Measurements from ENCODE around the gene CYP4F8.
A peak's percentile ranks its signal among the peaks of the same experiment; 100 is the strongest.

The CYP4F8 gene

GRCh38 chr19:15616627-15617270, 1.7 kb downstream of the CYP4F8 start:
- no peak for DNase-seq

- no peak for DNase-seq
These were observed 3.3 kb downstream of the CYP4F8 start for GRCh38 chr19:15618321-15618720.

DNA sequence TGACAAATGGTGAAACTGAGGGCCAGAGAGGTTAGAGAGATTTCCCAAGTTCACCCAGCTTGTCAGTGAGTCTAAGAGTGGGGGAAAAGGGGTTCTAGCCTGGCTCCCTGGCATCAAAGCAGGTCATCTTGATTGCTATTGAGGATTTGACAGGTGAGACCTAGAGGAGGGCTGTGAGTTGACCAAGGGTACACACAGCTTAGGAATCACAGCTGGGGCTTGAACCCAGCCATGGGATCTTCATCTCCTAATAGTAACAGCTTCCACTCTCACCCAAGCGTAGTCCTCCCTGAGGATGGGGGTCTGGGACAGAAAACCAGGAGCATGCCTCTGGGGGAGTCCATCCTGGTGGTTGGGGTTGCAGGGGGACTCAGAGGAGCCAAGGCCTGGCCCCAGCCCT, 6.8 kb downstream of the CYP4F8 start:
- DNase-seq, result no peak

GRCh38 chr19:15622991-15623390, 8.0 kb downstream of the CYP4F8 start:
- DNase-seq, result no peak

DNA sequence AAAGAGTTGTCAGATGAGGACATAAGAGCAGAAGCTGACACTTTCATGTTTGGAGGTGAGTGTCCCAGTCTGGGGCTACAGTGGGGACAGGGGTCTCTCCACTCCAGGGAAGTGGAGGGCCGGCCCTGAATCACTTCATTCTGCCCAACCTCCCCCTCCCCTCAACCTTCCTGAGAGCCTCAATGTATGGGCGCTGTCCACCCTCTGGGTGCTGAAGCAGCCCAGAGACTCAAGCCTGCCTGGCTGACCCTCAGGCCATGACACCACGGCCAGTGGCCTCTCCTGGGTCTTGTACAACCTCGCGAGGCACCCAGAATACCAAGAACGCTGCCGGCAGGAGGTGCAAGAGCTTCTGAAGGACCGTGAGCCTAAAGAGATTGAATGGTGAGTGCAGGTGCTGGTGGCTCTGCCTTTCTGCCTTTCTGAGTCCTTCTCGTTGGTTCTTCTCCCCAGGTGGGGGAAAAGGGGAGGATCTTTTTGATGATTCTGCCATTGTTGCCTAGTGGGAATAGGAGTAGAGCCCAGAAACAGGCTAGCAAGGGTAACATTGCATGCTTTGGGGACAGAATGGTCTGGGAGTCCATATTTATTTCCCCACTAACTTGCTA, 8.8 kb downstream of the CYP4F8 start:
- no peak for DNase-seq

DNA sequence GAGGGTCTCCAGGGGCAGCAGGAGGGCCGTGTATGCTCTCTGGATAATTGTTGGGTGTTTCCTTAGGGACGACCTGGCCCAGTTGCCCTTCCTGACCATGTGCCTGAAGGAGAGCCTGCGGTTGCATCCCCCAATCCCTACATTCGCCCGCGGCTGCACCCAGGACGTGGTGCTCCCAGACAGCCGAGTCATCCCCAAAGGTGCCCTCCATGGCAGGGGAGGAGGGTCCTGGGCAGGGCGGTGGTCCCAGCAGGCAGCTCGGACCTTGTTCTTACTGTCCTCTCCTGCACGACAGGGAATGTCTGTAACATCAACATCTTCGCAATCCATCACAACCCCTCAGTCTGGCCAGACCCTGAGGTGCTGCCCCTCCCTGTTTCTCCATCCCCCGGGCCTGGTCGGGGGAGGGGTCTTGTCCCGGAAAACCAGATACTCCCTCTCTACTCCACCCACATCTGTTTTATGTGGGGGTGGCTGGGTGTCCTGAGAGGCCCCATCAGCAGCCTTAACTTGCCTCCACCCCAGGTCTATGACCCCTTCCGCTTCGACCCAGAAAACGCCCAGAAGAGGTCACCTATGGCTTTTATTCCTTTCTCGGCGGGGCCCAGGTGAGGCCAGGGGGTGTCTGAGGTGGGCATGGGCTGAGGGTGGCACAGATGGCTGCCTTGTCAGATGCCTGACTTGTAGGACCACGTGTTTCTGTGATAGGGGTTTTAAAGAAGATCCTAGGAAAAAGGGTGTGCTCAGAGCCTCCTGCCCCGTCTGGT, 13.4 kb downstream of the CYP4F8 start:
- DNase-seq, result no peak

DNA sequence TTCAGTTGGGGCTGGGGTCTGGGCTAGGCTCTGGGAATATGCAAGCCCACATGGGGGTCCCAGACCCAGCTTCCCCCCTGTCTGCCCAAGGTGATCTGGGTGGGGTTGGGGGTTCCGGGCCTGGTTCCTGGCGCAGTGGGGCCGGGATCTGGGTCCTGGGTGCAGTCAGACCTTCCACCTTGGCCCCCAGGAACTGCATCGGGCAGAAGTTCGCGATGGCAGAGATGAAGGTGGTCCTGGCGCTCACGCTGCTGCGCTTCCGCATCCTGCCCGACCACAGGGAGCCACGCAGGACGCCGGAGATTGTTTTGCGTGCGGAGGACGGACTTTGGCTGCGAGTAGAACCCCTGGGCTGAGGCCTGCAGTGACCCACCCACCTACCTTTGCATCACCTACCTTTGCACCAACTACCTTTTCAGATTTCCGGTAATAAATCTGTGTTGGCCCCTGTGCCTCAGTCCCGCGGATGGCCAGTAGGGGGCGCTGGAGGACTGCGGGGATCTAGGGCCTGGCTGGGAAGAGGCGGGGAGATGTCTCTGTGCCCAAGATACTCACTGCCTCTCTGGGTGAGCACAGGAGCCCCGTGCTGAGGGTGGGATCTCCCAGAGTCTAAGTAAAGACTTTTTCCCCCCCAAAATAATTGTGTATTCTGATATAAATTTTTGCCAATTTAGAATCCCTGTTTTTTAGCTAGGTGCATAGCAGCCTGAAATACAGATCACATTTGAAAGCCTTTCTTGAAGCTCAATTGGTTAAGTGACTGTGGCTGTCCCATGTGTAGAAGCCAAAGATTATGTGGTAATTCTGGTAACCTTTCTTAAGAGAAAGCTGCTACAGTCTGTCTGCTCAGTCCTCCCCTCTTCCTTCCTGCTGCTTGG, 14.2 kb downstream of the CYP4F8 start:
- DNase-seq, result peak; percentile 92

DNA sequence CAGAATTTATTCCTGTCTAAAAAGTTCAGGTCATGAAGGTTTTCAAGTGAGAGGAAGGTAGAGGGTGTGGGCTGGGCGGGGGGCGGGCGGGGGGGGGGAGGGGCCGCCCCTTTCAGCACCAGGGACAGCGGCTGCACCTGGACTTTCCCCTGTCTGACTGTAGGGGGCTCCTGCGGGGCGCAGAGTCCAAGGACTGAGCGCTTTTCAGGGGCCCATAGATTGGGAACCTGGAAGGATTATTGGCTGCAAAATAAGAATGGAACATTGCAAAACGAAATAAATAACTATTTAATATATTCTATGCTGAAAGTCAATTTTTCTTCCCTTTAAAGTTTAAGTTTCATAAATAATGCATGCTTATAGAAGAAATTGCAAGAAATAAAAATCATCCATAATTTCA, 16.8 kb downstream of the CYP4F8 start:
- peak; percentile 35 for DNase-seq

GRCh38 chr19:15633082-15633835, 18.2 kb downstream of the CYP4F8 start:
- no peak for DNase-seq

DNA sequence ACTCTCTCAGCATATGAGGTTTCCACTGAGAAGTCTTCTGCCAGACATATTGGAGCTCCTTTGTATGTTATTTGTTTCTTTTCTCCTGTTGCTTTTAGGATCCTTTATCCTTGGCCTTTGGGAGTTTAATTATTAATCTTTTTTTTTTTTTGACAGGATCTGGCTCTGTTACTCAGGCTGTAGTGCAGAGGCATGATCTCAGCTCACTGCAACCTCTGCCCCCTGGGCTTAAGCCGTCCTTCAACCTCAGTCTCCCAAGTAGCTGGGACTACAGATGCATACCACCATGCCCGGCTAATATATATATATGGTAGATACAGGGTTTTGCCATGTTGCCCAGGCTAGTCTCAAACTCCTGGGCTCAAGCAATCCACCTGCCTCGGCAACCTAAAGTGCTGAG, 19.1 kb downstream of the CYP4F8 start:
- DNase-seq, result no peak

GRCh38 chr19:15635016-15635805, 20.2 kb downstream of the CYP4F8 start:
- no peak for DNase-seq

DNA sequence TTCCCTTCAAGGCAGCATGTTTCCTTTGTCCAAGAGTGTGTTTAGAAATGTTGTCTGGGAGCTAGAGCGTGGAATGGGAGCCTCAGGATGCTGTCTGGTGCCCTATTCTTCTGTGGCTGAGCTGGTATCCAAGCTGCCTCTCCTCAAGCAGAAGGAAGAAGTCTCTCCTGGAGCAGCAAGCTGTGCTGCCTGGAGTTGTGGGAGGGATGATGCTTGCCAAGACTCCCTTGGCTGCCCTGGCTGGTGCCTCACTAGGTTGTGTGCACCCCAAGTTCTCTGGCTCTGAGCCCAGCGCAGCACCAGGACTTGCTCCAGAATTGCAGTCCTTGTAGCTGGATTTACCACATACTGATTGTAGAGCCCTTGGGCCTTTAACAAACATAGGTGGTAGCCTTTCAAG, 21.0 kb downstream of the CYP4F8 start:
- no peak for DNase-seq

GRCh38 chr19:15639596-15639995, 24.6 kb downstream of the CYP4F8 start:
- no peak for DNase-seq

GRCh38 chr19:15640294-15640903, 25.4 kb downstream of the CYP4F8 start, which contains the start of gene CYP4F3:
TSS of gene CYP4F3 (plus strand) at chr19:15640897. CDS start at chr19:15641416, 519 bp downstream.
- no peak for DNase-seq

DNA sequence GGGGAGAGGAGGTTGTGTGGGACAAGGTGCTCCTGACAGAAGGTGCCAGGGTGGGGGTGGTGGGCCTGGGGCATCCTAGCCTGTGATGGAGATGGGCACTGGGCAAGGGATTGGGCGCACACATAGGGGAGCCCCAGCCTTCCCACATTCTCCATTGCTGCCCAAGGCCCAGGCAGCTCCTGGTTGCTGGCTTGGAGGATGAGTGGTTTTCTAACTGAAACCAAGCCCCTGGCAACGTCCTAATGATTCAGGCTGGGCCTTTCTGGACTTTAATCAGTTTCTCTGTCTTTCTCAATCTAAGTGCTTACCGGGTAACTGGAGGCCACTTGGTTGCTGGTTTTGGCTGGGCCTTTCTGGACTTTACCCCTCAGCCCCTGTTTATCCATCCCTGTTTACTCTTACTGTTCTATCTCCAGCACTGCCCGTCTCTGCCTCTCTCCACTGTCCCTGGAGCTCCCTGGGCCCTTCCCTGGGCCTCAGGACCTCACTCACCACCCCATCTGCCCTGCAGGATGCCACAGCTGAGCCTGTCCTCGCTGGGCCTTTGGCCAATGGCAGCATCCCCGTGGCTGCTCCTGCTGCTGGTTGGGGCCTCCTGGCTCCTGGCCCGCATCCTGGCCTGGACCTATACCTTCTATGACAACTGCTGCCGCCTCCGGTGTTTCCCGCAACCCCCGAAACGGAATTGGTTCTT, 26.0 kb downstream of the CYP4F8 start:
- DNase-seq, result no peak

DNA sequence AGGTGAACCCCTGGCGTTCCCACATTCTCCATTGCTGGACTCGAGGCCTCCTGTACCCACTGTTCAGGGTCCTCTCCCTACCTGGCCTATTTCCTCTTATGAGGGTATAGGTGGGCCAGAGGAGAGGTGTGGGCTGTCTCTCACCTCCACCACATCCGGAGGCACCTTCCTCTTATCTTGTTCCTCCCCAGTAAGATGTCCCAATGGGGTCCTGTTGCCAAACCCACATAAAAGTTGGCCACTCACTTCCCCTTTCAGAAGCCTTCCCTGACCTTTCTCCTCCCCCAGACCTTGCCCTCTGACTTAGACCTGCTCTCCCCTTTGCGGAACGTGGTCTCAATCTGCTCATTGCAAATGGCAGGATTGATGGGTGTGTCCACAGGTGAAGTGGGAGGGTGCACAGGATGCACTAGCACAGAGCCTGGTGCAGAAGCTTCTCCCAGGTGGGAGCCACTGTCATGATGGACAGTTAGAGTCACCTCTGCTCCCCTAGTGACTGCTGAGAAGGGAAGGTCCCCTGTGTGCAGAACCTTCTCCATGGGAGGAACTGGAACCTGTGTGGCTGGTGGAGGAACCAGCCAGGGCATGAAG, 27.0 kb downstream of the CYP4F8 start:
- DNase-seq, result no peak

DNA sequence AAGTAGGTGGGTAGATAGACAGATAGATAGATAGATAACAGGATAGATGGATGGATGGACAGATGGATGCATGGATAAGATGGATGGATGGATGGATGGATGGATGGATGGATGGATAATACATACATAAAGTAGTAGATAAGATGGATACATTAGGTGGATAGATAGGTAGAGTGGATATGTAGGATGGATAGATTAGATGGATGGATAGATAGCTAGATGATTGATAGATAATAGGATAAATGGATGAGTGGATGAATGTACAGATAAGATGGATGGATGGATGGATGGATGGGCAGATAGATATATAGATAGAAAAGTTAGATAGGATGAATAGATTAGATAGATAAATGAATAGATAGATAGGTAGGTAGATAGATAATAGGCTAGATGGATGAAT, 27.8 kb downstream of the CYP4F8 start:
- DNase-seq, result no peak

GRCh38 chr19:15643387-15643786, 28.4 kb downstream of the CYP4F8 start:
- DNase-seq, result no peak

DNA sequence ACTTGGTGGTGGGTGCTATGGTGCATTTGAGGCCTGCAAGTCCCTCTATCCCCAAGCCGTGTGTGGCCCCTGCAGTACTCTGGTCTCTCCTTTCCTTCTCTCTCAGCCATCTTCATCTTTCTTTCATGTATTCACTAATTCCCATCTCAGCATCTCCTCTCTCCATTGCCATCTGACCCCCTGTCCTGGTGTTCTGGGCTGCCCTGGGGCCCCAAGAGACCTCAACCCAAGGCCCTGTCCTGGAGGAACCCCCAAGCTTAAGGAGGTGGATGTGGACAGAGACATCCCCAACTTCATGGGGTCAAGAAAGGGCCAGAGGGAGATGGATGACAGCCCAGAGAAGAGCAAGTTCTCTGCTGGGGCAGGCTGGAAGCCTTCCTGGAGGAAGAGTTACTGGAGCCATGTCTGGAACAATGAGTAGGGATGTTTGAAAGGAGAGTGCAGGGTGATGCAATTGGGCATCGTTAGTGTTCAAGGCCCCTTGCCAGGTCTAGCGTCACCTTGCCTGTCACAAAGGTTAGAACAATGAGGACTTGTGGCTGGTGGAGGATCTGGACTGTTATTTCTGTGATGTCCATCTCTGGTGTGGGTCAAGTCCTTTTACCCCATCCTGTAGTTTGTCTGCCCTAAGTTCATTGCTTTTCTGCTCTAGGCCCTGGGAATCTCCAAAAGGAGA, 29.2 kb downstream of the CYP4F8 start:
- no peak for DNase-seq

All from CD4-positive, alpha-beta T cell treated with Interleukin-17A for 4 hours (primary cell).